GM12872 (cell line): ENCODE results near the gene SBK2.

Source experiments
- CTCF ChIP-seq: IDR thresholded peaks from 3 replicates; pipeline ENCODE4 v1.5.1; 2011; ENCODE audit warnings: low read depth, mild to moderate bottlenecking, low read length, moderate library complexity; ENCODE audit not compliant: insufficient read depth

Gene SBK2

GRCh38 chr19:55535965-55536350 lies 975 bp downstream of the SBK2 start:
- TF ChIP-seq CTCF, result no peak

GRCh38 chr19:55535173-55535964 lies 1.6 kb downstream of the SBK2 start:
- TF ChIP-seq CTCF, result no peak

GRCh38 chr19:55530996-55531395 lies 5.9 kb downstream of the SBK2 start:
- TF ChIP-seq CTCF, result no peak

DNA sequence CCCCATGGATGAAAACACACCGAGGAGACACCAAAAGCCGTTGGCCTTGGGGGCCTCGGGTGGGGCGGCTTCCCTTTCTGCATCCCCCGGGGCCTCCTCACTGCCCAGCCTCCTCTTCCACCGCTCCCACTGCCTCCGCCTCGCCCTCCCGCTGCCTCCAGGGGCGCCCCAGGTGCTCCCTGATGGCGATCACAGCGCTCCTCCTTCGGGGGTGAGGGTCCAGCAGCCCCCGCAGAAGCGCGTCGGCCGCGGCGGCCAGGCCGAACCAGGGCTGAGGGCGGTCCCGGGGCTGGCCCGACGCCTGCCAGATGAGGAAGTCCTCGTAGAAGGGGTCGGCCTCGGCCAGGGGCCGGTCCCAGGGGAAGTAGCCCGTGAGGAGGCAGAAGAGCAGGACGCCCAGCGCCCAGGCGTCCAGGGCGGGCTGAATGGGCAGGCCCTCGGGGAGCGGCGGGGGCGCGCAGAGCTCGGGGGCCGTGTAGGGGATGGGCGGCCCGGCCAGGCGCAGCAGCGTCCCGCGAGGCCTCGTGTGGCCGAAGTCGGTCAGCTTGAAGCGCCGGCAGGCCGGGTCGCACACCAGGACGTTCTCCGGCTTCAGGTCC lies 7.2 kb downstream of the SBK2 start:
- TF ChIP-seq CTCF, result no peak

GRCh38 chr19:55528030-55528803 lies 8.7 kb downstream of the SBK2 start:
- no peak for TF ChIP-seq CTCF

GRCh38 chr19:55527197-55528029 lies 9.5 kb downstream of the SBK2 start:
- no peak for TF ChIP-seq CTCF
